Measurements from ENCODE around the gene ZFHX3. TPM values are rescaled to one million over a fixed set of nuclear protein-coding genes. Genes with fewer than 3 reads are reported as not detected.

ZFHX3 gene
- total and polyA plus RNA-seq, 4 donors = 2.6 to 32.7 (median 14.7) TPM

DNA sequence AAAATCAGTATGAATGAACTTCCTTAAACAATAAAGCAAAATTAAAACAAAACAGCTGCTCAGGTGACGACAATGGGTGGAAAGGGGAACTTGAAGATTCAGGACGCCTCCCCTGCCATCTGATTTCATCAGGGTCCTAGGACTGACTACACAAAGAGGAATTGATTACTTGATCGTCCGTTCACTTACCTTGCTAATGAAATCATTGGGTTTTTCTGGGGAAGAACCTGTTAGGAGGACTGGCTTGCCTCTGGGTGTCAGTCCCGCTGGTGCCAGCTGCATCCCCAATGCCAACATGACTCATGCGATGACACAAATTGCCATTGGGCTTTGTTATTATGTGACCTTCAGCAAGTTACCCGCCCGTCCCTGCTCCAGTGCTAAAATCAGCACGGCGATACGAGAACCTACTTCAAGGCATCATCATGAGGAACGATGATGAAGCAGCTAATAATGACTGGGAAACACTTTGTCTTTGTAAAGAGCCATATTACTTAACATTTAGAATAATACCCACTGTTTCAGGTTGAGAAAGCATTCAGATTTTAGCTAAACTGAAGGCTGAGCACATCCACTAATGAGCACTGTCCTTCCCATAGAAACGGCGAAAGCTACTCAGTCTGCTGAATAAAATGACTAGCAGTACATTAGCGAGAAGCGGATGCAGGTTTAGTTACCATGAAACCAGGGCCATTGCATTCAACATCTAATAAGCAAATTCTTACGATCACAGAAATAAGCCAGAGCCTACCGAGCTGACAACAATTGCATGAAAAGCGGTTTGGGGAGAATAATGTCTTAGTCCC, 139.4 kb downstream of the ZFHX3 start:
- ATAC-seq (ENCODE audit: insufficient read depth, low FRiP score) (no peak), DNase-seq (no peak)
- no peaks in the 10 kb centered on the region for H3K27me3 ChIP-seq (ENCODE audit: control insufficient read depth in 3 of 3, insufficient read depth in 3 of 3, low read length in 2 of 3)
- no peaks in the 10 kb centered on the region for H3K36me3 ChIP-seq (ENCODE audit: control insufficient read depth in 4 of 4, insufficient read depth in 4 of 4, low read length in 4 of 4)
- H3K4me3 ChIP-seq = no peak overlapping the region
- WGBS, 2 donors = 84 to 91% methylated on average over 19 of the region's 19 CpGs
- H3K4me1 ChIP-seq (ENCODE audit: control insufficient read depth in 5 of 5, insufficient read depth in 5 of 5, low read length in 5 of 5) = peaks cover 0 to 2% (median 0%) of the 10 kb centered on the region in 5 donors
- H3K9me3 ChIP-seq (ENCODE audit: control insufficient read depth in 4 of 4, insufficient read depth in 3 of 4, low read length in 3 of 4) = no peaks in the 10 kb centered on the region
- TF ChIP-seq, protein P1, sequence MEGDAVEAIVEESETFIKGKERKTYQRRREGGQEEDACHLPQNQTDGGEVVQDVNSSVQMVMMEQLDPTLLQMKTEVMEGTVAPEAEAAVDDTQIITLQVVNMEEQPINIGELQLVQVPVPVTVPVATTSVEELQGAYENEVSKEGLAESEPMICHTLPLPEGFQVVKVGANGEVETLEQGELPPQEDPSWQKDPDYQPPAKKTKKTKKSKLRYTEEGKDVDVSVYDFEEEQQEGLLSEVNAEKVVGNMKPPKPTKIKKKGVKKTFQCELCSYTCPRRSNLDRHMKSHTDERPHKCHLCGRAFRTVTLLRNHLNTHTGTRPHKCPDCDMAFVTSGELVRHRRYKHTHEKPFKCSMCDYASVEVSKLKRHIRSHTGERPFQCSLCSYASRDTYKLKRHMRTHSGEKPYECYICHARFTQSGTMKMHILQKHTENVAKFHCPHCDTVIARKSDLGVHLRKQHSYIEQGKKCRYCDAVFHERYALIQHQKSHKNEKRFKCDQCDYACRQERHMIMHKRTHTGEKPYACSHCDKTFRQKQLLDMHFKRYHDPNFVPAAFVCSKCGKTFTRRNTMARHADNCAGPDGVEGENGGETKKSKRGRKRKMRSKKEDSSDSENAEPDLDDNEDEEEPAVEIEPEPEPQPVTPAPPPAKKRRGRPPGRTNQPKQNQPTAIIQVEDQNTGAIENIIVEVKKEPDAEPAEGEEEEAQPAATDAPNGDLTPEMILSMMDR (IDR thresholded peaks at IDR 0.05; ENCODE audit: control extremely low read depth, extremely low read depth) = no peak
- H3K27ac ChIP-seq (ENCODE audit: low read depth in 1 of 2, low read length in 1 of 2) = no peak overlapping the region
- no peak overlapping the region for H3K9ac ChIP-seq (ENCODE audit: insufficient read depth in 1 of 2, low read length in 2 of 2)

DNA sequence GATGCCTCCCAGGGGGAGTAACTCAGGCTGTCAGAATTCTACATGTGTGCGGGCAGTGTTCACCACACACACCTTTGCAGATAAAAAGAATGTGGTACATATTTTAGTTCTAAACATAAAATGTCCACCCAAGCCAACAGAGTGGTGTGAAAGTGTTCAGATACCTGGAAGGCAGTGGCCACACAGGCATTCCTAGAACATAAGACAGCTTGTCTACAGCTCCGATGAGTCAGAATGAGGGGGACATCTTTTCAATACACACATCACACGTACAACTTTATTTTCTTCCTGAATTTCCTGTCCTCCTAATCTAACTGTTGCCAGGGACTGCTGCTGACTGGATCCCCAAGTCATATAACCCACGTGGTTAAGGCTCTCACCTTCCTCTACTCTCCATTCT, 142.3 kb downstream of the ZFHX3 start:
- no peaks in the 10 kb centered on the region for H3K9me3 ChIP-seq (ENCODE audit: control insufficient read depth in 4 of 4, insufficient read depth in 3 of 4, low read length in 3 of 4)
- TF ChIP-seq, protein P1 (IDR thresholded peaks at IDR 0.05; ENCODE audit: control extremely low read depth, extremely low read depth) = no peak
- no peaks in the 10 kb centered on the region for H3K27me3 ChIP-seq (ENCODE audit: control insufficient read depth in 3 of 3, insufficient read depth in 3 of 3, low read length in 2 of 3)
- no peak overlapping the region for H3K9ac ChIP-seq (ENCODE audit: insufficient read depth in 1 of 2, low read length in 2 of 2)
- ATAC-seq (ENCODE audit: insufficient read depth, low FRiP score) (no peak), DNase-seq (no peak)
- peaks cover 0 to 17% (median 0%) of the 10 kb centered on the region in 5 donors for H3K4me1 ChIP-seq (ENCODE audit: control insufficient read depth in 5 of 5, insufficient read depth in 5 of 5, low read length in 5 of 5)
- 83 to 85% methylated on average over 4 of the region's 4 CpGs for WGBS, 2 donors
- H3K4me3 ChIP-seq = no peak overlapping the region
- H3K27ac ChIP-seq (ENCODE audit: low read depth in 1 of 2, low read length in 1 of 2) = no peak overlapping the region
- H3K36me3 ChIP-seq (ENCODE audit: control insufficient read depth in 4 of 4, insufficient read depth in 4 of 4, low read length in 4 of 4) = no peaks in the 10 kb centered on the region

DNA sequence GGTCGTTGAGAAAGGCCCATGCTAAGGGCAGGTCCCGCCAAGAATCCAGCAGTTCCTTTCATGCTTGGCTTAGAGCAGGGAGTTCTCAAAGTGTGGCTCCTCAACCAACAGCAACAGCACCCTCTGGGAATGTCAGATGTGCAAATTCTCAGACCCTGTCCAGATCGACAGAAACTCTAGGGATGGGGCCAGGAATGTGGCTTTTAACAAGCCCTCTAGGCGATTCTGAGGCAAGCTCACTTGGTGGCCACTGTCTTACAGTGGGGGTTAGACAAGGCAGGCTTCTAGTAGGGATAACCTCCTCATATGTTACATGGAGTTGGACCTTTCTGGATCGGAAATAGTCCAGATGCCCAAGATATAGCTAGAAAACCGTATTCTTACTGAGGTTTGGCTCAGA, 144.8 kb downstream of the ZFHX3 start:
- DNase-seq (no peak), ATAC-seq (ENCODE audit: insufficient read depth, low FRiP score) (no peak)
- WGBS, 2 donors = 86 to 89% methylated on average over 6 of the region's 6 CpGs
- H3K4me1 ChIP-seq (ENCODE audit: control insufficient read depth in 5 of 5, insufficient read depth in 5 of 5, low read length in 5 of 5) = peaks cover 0 to 17% (median 5%) of the 10 kb centered on the region in 5 donors
- no peak overlapping the region for H3K4me3 ChIP-seq
- no peak overlapping the region for H3K27ac ChIP-seq (ENCODE audit: low read depth in 1 of 2, low read length in 1 of 2)
- H3K9me3 ChIP-seq (ENCODE audit: control insufficient read depth in 4 of 4, insufficient read depth in 3 of 4, low read length in 3 of 4) = no peaks in the 10 kb centered on the region
- no peaks in the 10 kb centered on the region for H3K36me3 ChIP-seq (ENCODE audit: control insufficient read depth in 4 of 4, insufficient read depth in 4 of 4, low read length in 4 of 4)
- TF ChIP-seq, protein P1 (IDR thresholded peaks at IDR 0.05; ENCODE audit: control extremely low read depth, extremely low read depth) = no peak
- H3K9ac ChIP-seq (ENCODE audit: insufficient read depth in 1 of 2, low read length in 2 of 2) = no peak overlapping the region
- H3K27me3 ChIP-seq (ENCODE audit: control insufficient read depth in 3 of 3, insufficient read depth in 3 of 3, low read length in 2 of 3) = no peaks in the 10 kb centered on the region
